IMR-90 (cell line): ENCODE data around the gene IMPDH1. TPM values are rescaled to one million over a fixed set of nuclear protein-coding genes. Genes with fewer than 3 reads are reported as not detected.

Experiments used
- ATAC-seq: fragments of 200-7000 bp; cut with Tn5 transposase; 2 replicates; pipeline ENCODE4 v1.9.1; 2020; ENCODE audit warnings: low read depth, mild to moderate bottlenecking, moderate library complexity
- Bru-seq: library from RNA; stranded (reverse); fragments of 400-500 nt; gene quantifications from one replicate; lab custom pipeline; 2021; lab: Mats Ljungman, UMichigan
- BruChase-seq, 2 experiments: library from RNA; stranded (reverse); fragments of 400-500 nt; gene quantifications; one replicate each; lab custom pipeline; 2021; lab: Mats Ljungman, UMichigan
- BruUV-seq: library from RNA; stranded (reverse); fragments of 400-500 nt; replicated peaks from 2 replicates; lab custom pipeline; 2021; lab: Mats Ljungman, UMichigan
- CTCF ChIA-PET: fragments of 300-600 bp; formaldehyde crosslinking; extraction: SDS; loops from one replicate; lab custom pipeline; 2021; ENCODE audit warnings: antibody characterized with exemption; lab: Yijun Ruan, JAX
- POLR2A ChIA-PET: fragments of 300-600 bp; sonication (Branson Sonifier 250); formaldehyde crosslinking; loops from one replicate; lab custom pipeline; 2022; ENCODE audit warnings: antibody characterized with exemption; ENCODE audit not compliant: unreplicated experiment; lab: Charles Lee
- DNase-seq: peaks from one replicate; pipeline ENCODE4 v3.0.0; 2013
- H2AFZ ChIP-seq: replicated peaks from 2 replicates; pipeline ENCODE3; 2013; ENCODE audit warnings: low read length, mild to moderate bottlenecking; ENCODE audit not compliant: poor library complexity
- H2AK5ac ChIP-seq: 2 replicates; pipeline ENCODE4 v1.6.1; 2013; ENCODE audit warnings: low read depth, low read length, inconsistent platforms
- H2AK9ac ChIP-seq: replicated peaks from 2 replicates; pipeline ENCODE3; 2013; ENCODE audit warnings: mild to moderate bottlenecking, low read depth, low read length, moderate library complexity; ENCODE audit not compliant: poor library complexity
- H2BK120ac ChIP-seq: 2 replicates; pipeline ENCODE4 v1.6.1; 2013; ENCODE audit warnings: low read depth, low read length, inconsistent platforms
- H2BK15ac ChIP-seq: 3 replicates; pipeline ENCODE4 v1.6.1; 2013; ENCODE audit warnings: low read depth, low read length, inconsistent platforms
- H2BK20ac ChIP-seq: 2 replicates; pipeline ENCODE4 v1.6.1; 2013; ENCODE audit warnings: low read depth, mild to moderate bottlenecking, inconsistent platforms, low read length, moderate library complexity
- H2BK5ac ChIP-seq: 2 replicates; pipeline ENCODE4 v1.6.1; 2013; ENCODE audit warnings: mild to moderate bottlenecking, low read depth, low read length, inconsistent platforms; ENCODE audit not compliant: poor library complexity, severe bottlenecking
- H3K14ac ChIP-seq: replicated peaks from 2 replicates; pipeline ENCODE4 v1.6.1; 2013; ENCODE audit warnings: low read depth, low read length, inconsistent platforms
- H3K18ac ChIP-seq: 2 replicates; pipeline ENCODE4 v1.6.1; 2013; ENCODE audit warnings: low read depth, low read length, control low read depth
- H3K23ac ChIP-seq: 2 replicates; pipeline ENCODE4 v1.6.1; 2013; ENCODE audit warnings: low read depth, low read length, inconsistent platforms
- H3K27ac ChIP-seq: 2 replicates; pipeline ENCODE4 v1.5.1; 2013; ENCODE audit warnings: mild to moderate bottlenecking, control low read depth, low read length; ENCODE audit not compliant: insufficient read depth
- H3K27me3 ChIP-seq: 2 replicates; pipeline ENCODE4 v1.6.1; 2013; ENCODE audit warnings: low read length; ENCODE audit not compliant: control insufficient read depth, insufficient read depth
- H3K36me3 ChIP-seq: 2 replicates; pipeline ENCODE4 v1.6.1; 2013; ENCODE audit warnings: low read length, mixed read lengths; ENCODE audit not compliant: control insufficient read depth, insufficient read depth
- H3K4ac ChIP-seq: 2 replicates; pipeline ENCODE4 v1.6.1; 2013; ENCODE audit warnings: low read depth, low read length, inconsistent platforms
- H3K4me1 ChIP-seq: 2 replicates; pipeline ENCODE4 v1.6.1; 2013; ENCODE audit warnings: low read length, mixed read lengths; ENCODE audit not compliant: control insufficient read depth, insufficient read depth
- H3K4me2 ChIP-seq: 2 replicates; pipeline ENCODE4 v1.6.1; 2013; ENCODE audit warnings: low read depth, mild to moderate bottlenecking, control low read depth, low read length, moderate library complexity
- H3K4me3 ChIP-seq: 2 replicates; pipeline ENCODE4 v1.5.1; 2013; ENCODE audit warnings: low read depth, mild to moderate bottlenecking, control low read depth, low read length, moderate library complexity; ENCODE audit not compliant: insufficient read depth
- H3K56ac ChIP-seq: 2 replicates; pipeline ENCODE4 v1.6.1; 2013; ENCODE audit warnings: low read length, inconsistent platforms; ENCODE audit not compliant: insufficient read depth; ENCODE audit errors: extremely low read depth
- H3K79me1 ChIP-seq, 2 experiments: 2 replicates each; pipeline ENCODE4 v1.6.1; 2013; ENCODE audit warnings: low read length in 2 of 2, inconsistent platforms in 1 of 2, low read depth in 1 of 2
- H3K9ac ChIP-seq: 2 replicates; pipeline ENCODE4 v1.6.1; 2013; ENCODE audit warnings: low read depth, low read length, control low read depth
- H3K9me1 ChIP-seq: 2 replicates; pipeline ENCODE4 v1.6.1; 2013; ENCODE audit warnings: low read length, inconsistent platforms; ENCODE audit not compliant: insufficient read depth
- H3K9me3 ChIP-seq: 2 replicates; pipeline ENCODE4 v1.6.1; 2013; ENCODE audit warnings: low read length; ENCODE audit not compliant: control insufficient read depth, insufficient read depth
- H4K20me1 ChIP-seq: 2 replicates; pipeline ENCODE4 v1.6.1; 2013; ENCODE audit warnings: low read length, inconsistent platforms; ENCODE audit not compliant: insufficient read depth
- H4K5ac ChIP-seq: 2 replicates; pipeline ENCODE4 v1.6.1; 2013; ENCODE audit warnings: mild to moderate bottlenecking, low read depth, low read length, control low read depth
- H4K8ac ChIP-seq, 2 experiments: 2 replicates each; pipeline ENCODE4 v1.6.1; 2013; ENCODE audit warnings: low read depth in 2 of 2, low read length in 2 of 2, control low read depth in 1 of 2, inconsistent platforms in 1 of 2
- H4K91ac ChIP-seq: 2 replicates; pipeline ENCODE4 v1.6.1; 2013; ENCODE audit warnings: low read depth, low read length, inconsistent platforms; ENCODE audit not compliant: insufficient read depth
- BHLHE40 ChIP-seq: fragments of 150-350 bp; IDR thresholded peaks from 2 replicates; pipeline ENCODE4 v1.6.1; 2016; ENCODE audit warnings: mild to moderate bottlenecking, low read depth, low read length
- CEBPB ChIP-seq: IDR thresholded peaks from 2 replicates; pipeline ENCODE4 v1.6.1; 2012; ENCODE audit warnings: low read depth, low read length, improper control_type of control experiment
- CHD1 ChIP-seq: IDR thresholded peaks from 2 replicates; pipeline ENCODE4 v1.6.1; 2012; ENCODE audit warnings: low read depth, low read length, improper control_type of control experiment
- FOS ChIP-seq: fragments of 150-350 bp; IDR thresholded peaks from 2 replicates; pipeline ENCODE4 v1.6.1; 2016; ENCODE audit warnings: low read depth, low read length
- MAFK ChIP-seq: IDR thresholded peaks from 2 replicates; pipeline ENCODE4 v1.6.1; 2012; ENCODE audit warnings: low read depth, low read length, improper control_type of control experiment
- MAZ ChIP-seq: IDR thresholded peaks from 2 replicates; pipeline ENCODE4 v1.6.1; 2012; ENCODE audit warnings: low read depth, mild to moderate bottlenecking, low read length, improper control_type of control experiment, moderate library complexity, borderline replicate concordance
- MXI1 ChIP-seq: IDR thresholded peaks from 2 replicates; pipeline ENCODE4 v1.6.1; 2012; ENCODE audit warnings: low read depth, mild to moderate bottlenecking, low read length, moderate library complexity, borderline replicate concordance
- NFE2L2 ChIP-seq: fragments of 150-350 bp; IDR thresholded peaks from 2 replicates; pipeline ENCODE4 v1.6.1; 2016; ENCODE audit warnings: low read depth, mild to moderate bottlenecking, low read length
- POLR2A ChIP-seq: IDR thresholded peaks from 2 replicates; pipeline ENCODE4 v1.6.1; 2012; ENCODE audit warnings: mild to moderate bottlenecking, low read depth, low read length
- RAD21 ChIP-seq: IDR thresholded peaks from 2 replicates; pipeline ENCODE4 v1.6.1; 2012; ENCODE audit warnings: low read length, improper control_type of control experiment
- SMC3 ChIP-seq: fragments of 150-350 bp; IDR thresholded peaks from 2 replicates; pipeline ENCODE4 v1.6.1; 2016; ENCODE audit warnings: low read depth, mild to moderate bottlenecking, antibody characterized with exemption, low read length, moderate library complexity
- WGBS, 2 experiments: methylation state at CpG; one replicate each; pipeline versions ENCODE4 v1.1.5 to v1.1.7; 2013; ENCODE audit warnings: missing lambda C conversion rate in 2 of 2; ENCODE audit not compliant: insufficient read length in 1 of 2; ENCODE audit errors: extremely low coverage in 2 of 2; 5-methylcytosine and 5-hydroxymethylcytosine counted together
- dilution Hi-C: fragments of 300-500 bp; cut with HindIII; formaldehyde crosslinking; loops from one replicate; pipeline ENCODE4 v1.14.3; 2018; ENCODE audit warnings: low sequenced_read_pairs; ENCODE audit not compliant: unreplicated experiment
- in situ Hi-C: fragments of 300-500 bp; cut with MboI; formaldehyde crosslinking; loops from 3 replicates; pipeline ENCODE4 v1.14.3; 2019; ENCODE audit warnings: low sequenced_read_pairs, inconsistent platforms, mixed read lengths
- intact Hi-C: fragments of 100-400 bp; cut with micrococcal nuclease; formaldehyde crosslinking; loops from 2 replicates; pipeline ENCODE4 v1.10.0; 2022
- long read RNA-seq: library from polyadenylated mRNA; unstranded; transcript quantifications from one replicate; pipeline ENCODE4 v2.0.0, GENCODE V29; 2021; ENCODE audit not compliant: unreplicated experiment
- polyA plus RNA-seq, 3 experiments: library from polyadenylated mRNA; depleted of rRNA; stranded (reverse); fragments of >200 nt; gene quantifications; 2 replicates each; pipeline ENCODE4 v1.2.3, GENCODE V29; 2012; ENCODE audit warnings: low replicate concordance in 1 of 3
- total RNA-seq: library from RNA; depleted of rRNA; stranded (reverse); fragments of >200 nt; gene quantifications from 2 replicates; pipeline ENCODE4 v1.2.3, GENCODE V29; 2012; rRNA removed
- TF ChIP-seq, protein P1 (sequence below): fragments of 150-350 bp; IDR thresholded peaks from 2 replicates; pipeline ENCODE4 v1.6.1; 2017; ENCODE audit warnings: mild to moderate bottlenecking, antibody characterized with exemption, low read length, low read depth
- TF ChIP-seq, protein P2 (sequence below): conservative IDR thresholded peaks from 2 replicates; pipeline ENCODE4 v1.5.1; 2012; ENCODE audit warnings: mild to moderate bottlenecking, low read depth, low read length, improper control_type of control experiment

Gene IMPDH1
- 45.3 and 49.5 TPM in 2 replicates for total RNA-seq
- polyA plus RNA-seq (2012; rRNA removed) = 69.3 and 72.0 TPM in 2 replicates
- 76.2 and 79.9 TPM in 2 replicates for polyA plus RNA-seq (2012; cell fraction: cytosol; rRNA removed)
- polyA plus RNA-seq (2012; cell fraction: nucleus; rRNA removed; ENCODE audit: low replicate concordance) = 87.3 and 216 TPM in 2 replicates
- percentile 57 among the genes with signal in this experiment for Bru-seq, nascent RNA
- percentile 55 among the genes with signal in this experiment for BruChase-seq, experiment 1, labeled RNA remaining after a 6-hour chase
- percentile 54 among the genes with signal in this experiment for BruChase-seq, experiment 2, labeled RNA remaining after a 2-hour chase
- long read RNA-seq, transcript IMPDH1-202 (15 exons, 2,479 nt) = major isoform, 24 of 173 reads
- long read RNA-seq, partial matches to known transcripts = 105 of 173 reads
- long read RNA-seq, other reads (novel, unspliced or antisense) = 39 of 173 reads

DNA sequence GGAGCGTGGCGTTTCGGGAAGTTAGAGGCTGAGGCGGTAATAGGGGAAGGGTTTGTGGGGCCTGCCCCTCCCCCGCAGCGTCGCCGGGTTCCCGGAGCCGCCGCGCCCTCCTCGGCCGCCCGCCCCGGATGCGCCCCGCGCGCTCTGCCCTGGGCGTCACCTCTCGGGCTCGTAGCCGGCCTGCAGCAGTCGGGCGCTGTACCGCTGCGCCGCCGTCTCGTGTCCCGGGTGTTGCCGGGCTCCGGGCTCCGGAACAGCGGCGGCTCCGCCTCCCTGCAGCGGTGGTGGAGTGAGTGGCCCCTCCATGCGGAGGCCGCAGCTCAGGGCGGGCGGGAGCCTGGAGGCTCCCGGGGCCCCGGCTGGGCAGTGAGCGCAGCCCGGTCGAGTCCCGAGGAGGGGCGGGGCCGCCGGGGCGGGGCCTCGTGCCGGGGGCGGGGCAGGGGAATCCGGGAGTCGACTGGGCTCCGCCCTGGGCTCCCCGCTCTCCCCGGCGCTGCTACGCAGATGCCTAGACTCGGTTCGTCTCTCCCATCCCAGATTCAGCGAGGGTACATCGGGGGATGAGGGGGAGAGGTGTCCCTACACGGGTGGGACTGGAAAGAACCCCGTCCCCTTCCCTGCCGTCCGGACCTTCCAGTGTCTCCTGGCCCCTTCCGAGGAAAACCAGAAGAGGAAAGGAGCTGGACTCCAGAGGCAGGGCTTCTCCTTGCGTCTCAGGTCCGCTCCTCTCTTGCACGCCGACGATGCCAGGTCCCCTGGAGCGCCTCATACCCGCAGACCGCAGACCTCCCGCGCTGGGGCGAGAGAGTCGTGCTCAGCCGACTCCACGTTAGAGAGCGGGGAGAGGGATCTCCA, at the start of gene IMPDH1:
Gene IMPDH1 (minus strand): TSS at position 387 of the 855 bp plus-strand sequence. CDS start 81 bp downstream, at position 306.
- peaks cover 15% of the 10 kb centered on the region for H3K4me1 ChIP-seq
- intact Hi-C loops = no loop called here
- peak within 1 kb of the TSS; percentile 34; the same call in 1 of the 2 replicates for H2BK20ac ChIP-seq
- H3K4ac ChIP-seq = peak within 1 kb of the TSS; percentile 73
- H4K5ac ChIP-seq = peak within 1 kb of the TSS; percentile 86
- in situ Hi-C loops = no loop called here
- H2AK5ac ChIP-seq = peak within 1 kb of the TSS; percentile 24; the same call in 1 of the 2 replicates
- peak within 1 kb of the TSS; percentile 79 to 86 for H4K8ac ChIP-seq
- H4K20me1 ChIP-seq = 0 out of 2 replicates have a peak, but pooled peaks cover 2% of the 10 kb centered on the region
- H3K23ac ChIP-seq = peak within 1 kb of the TSS; percentile 81
- peak within 1 kb of the TSS; percentile 97 for H2AFZ ChIP-seq
- POLR2A ChIA-PET = no interaction called here
- dilution Hi-C loops = no loop called here
- H2BK5ac ChIP-seq = peak within 1 kb of the TSS; percentile 83
- no peaks in the 10 kb centered on the region for H3K36me3 ChIP-seq
- peak within 1 kb of the TSS; percentile 48 for H3K56ac ChIP-seq
- peak within 1 kb of the TSS; percentile 85 for H3K9ac ChIP-seq
- H3K9me3 ChIP-seq = peaks cover 4% of the 10 kb centered on the region; the same call in 1 of the 2 replicates
- CTCF ChIA-PET = interaction anchor here (1.4 to 1.9 kb wide), 2 partner anchors 23 to 52 kb away, joined by 3 to 6 read pairs; no protein-coding TSS in a partner anchor
- BruUV-seq = no TSS peak
- H3K4me2 ChIP-seq = peak within 1 kb of the TSS; percentile 98
- peak within 1 kb of the TSS; percentile 82 for H2BK120ac ChIP-seq
- H3K27me3 ChIP-seq = peaks cover 8% of the 10 kb centered on the region
- peaks cover 5 to 25% of the 10 kb centered on the region in 2 experiments; a peak in 3 of 4 replicates for H3K79me1 ChIP-seq
- peak within 1 kb of the TSS; percentile 89 for H2BK15ac ChIP-seq
- DNase-seq = peak; percentile 81
- H4K91ac ChIP-seq = peak within 1 kb of the TSS; percentile 86
- ATAC-seq = peak; percentile 89
- H2AK9ac ChIP-seq = peak within 1 kb of the TSS; percentile 96
- peak within 1 kb of the TSS; percentile 90 for H3K18ac ChIP-seq
- H3K9me1 ChIP-seq = peaks cover 2% of the 10 kb centered on the region; the same call in 1 of the 2 replicates
- H3K14ac ChIP-seq = peak within 1 kb of the TSS; percentile 91
- H3K27ac ChIP-seq = peak within 1 kb of the TSS; percentile 69
- H3K4me3 ChIP-seq = peak within 1 kb of the TSS; percentile 96
- WGBS, 2 experiments = 0% methylated on average over 19 of the region's 87 CpGs; no CpG with 5 or more reads in 1 of the 2 experiments
- TF ChIP-seq, protein P1, sequence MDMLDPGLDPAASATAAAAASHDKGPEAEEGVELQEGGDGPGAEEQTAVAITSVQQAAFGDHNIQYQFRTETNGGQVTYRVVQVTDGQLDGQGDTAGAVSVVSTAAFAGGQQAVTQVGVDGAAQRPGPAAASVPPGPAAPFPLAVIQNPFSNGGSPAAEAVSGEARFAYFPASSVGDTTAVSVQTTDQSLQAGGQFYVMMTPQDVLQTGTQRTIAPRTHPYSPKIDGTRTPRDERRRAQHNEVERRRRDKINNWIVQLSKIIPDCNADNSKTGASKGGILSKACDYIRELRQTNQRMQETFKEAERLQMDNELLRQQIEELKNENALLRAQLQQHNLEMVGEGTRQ = no peak
- TF ChIP-seq MAZ = peak; percentile 50; the same call in 1 of the 2 replicates
- TF ChIP-seq RAD21 = no peak
- no peak for TF ChIP-seq NFE2L2
- TF ChIP-seq SMC3 = no peak
- peak; percentile 80 for TF ChIP-seq BHLHE40
- TF ChIP-seq CEBPB = no peak
- no peak for TF ChIP-seq POLR2A
- 0 out of 2 replicates have a peak, but pooled peaks have one; percentile 5 for TF ChIP-seq FOS
- TF ChIP-seq MAFK = no peak
- TF ChIP-seq, protein P2, sequence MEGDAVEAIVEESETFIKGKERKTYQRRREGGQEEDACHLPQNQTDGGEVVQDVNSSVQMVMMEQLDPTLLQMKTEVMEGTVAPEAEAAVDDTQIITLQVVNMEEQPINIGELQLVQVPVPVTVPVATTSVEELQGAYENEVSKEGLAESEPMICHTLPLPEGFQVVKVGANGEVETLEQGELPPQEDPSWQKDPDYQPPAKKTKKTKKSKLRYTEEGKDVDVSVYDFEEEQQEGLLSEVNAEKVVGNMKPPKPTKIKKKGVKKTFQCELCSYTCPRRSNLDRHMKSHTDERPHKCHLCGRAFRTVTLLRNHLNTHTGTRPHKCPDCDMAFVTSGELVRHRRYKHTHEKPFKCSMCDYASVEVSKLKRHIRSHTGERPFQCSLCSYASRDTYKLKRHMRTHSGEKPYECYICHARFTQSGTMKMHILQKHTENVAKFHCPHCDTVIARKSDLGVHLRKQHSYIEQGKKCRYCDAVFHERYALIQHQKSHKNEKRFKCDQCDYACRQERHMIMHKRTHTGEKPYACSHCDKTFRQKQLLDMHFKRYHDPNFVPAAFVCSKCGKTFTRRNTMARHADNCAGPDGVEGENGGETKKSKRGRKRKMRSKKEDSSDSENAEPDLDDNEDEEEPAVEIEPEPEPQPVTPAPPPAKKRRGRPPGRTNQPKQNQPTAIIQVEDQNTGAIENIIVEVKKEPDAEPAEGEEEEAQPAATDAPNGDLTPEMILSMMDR = no peak
- no peak; the same call in 1 of the 2 replicates for TF ChIP-seq MXI1
- no peak for TF ChIP-seq CHD1
